GM12864 (cell line): Measurements from ENCODE around the gene AADACL3.

Source experiments
- DNase-seq: peaks from one replicate; pipeline ENCODE4 v3.0.0-alpha.2; 2011; ENCODE audit warnings: low read depth
- H3K4me3 ChIP-seq: 2 replicates; pipeline ENCODE4 v1.5.1; 2011; ENCODE audit warnings: mild to moderate bottlenecking, low read depth, low read length, control low read depth
- TF ChIP-seq, protein P1 (sequence below): IDR thresholded peaks from 2 replicates; pipeline ENCODE4 v1.5.1; 2011; ENCODE audit warnings: low read depth, mild to moderate bottlenecking, moderate library complexity, low read length, control low read depth, inconsistent platforms; ENCODE audit errors: missing control alignments

AADACL3 gene

DNA sequence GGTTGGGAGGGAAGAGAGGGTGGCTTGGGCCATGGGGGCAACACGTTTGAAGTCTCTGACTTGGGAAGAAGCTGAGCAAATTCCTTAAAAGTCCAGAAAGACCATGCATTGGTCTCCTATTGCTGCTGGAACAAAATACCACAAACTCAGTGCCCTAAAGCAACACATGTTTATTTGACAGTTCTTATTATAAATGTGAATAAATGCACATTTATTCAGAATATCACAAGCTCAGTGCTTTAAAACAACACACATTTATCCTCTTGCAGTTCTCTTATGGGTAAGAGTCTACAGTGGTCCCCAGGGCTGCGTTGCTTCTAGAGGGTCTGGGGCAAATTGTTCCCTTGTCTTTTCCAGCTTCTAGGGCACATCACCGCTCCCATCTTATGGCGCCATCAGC is 47.6 kb downstream of the AADACL3 start:
- DNase-seq: no peak
- H3K4me3 ChIP-seq: no peak overlapping the region
- TF ChIP-seq, protein P1, sequence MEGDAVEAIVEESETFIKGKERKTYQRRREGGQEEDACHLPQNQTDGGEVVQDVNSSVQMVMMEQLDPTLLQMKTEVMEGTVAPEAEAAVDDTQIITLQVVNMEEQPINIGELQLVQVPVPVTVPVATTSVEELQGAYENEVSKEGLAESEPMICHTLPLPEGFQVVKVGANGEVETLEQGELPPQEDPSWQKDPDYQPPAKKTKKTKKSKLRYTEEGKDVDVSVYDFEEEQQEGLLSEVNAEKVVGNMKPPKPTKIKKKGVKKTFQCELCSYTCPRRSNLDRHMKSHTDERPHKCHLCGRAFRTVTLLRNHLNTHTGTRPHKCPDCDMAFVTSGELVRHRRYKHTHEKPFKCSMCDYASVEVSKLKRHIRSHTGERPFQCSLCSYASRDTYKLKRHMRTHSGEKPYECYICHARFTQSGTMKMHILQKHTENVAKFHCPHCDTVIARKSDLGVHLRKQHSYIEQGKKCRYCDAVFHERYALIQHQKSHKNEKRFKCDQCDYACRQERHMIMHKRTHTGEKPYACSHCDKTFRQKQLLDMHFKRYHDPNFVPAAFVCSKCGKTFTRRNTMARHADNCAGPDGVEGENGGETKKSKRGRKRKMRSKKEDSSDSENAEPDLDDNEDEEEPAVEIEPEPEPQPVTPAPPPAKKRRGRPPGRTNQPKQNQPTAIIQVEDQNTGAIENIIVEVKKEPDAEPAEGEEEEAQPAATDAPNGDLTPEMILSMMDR: no peak

DNA sequence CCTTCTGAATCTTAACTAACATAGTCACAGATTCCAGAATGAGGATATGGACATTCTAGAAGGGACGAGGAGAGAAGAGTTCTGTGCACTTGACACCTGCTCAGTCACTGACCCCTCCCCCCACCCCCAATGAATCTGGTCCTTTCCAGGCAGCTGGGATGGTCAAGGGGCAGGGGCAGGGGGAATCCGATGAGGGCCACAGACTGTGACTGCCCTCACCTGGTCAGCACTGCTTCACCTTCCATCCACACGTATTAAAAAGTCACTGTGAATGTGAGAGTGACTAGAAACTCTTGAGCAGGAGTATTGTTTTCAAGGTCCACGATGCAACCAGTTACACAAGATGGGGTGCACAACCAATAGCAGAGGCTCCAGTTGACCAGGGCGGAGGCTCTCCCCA is 48.1 kb downstream of the AADACL3 start:
- TF ChIP-seq, protein P1: no peak
- no peak for DNase-seq
- no peak overlapping the region for H3K4me3 ChIP-seq

DNA sequence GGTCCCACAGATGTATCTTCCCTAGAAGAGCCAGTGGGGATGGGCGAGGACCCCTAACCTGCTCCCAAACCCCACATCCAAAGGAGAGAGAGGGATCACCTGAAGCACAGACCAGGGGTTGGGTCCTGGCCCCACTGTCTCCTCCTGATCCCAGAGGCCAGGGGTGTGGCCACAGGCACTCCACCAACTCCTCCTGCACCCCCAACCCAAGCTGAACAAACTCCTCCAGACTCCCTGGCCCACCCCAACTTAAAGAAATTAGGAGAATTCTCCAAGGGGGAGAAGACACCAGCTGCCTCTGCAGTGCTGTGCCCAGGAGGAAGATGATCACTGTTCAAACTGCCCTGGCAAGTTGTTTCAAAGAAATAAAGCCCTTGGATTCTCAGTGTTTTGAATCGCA is 53.1 kb downstream of the AADACL3 start:
- TF ChIP-seq, protein P1: no peak
- H3K4me3 ChIP-seq: no peak overlapping the region
- DNase-seq: no peak

DNA sequence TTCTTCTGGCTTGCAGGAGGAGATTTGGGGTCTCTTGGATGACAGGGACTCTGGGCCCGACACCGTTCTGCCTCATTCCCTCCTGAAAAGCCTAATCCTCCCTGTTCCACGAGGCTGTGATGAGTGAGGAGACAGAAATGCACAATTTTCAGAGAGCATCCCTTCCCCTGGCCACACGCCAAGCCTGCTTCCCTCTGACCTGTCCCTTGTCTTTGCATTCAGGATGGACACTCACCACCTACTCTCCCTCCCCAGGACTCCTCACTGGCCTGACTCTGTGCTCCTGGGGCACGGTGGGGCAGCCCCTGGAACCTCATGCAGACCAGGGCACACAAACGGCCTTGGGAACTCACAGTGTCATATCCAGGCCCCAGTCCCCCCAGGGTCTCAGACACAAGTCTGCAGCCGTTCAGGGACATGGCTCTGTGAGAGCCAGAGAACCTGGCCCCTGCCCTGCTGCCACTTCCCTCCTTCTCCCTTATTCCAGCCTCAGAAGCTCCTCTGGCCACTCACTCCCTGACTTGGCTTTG is 54.1 kb downstream of the AADACL3 start:
- DNase-seq: no peak
- TF ChIP-seq, protein P1: no peak
- H3K4me3 ChIP-seq: no peak overlapping the region

DNA sequence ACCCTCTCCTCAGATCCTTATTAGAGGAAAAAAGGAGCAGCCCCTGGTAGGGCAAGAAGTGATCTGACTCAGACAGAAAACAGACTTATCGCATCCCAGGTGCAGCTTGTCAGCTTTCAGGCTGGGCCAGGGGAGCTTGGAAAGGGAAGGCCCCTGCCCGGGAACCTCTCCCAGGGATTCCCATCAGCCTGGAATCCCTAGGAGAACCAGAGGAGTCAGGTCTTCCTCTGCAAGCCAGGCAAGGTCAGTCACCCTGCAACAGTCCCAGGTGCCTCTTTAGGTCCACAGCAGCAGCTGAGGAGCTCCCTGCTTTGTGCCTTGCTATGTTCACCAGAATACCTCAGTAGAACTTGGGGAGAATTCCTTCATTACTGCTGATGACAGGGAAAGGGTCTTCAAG is 54.7 kb downstream of the AADACL3 start:
- TF ChIP-seq, protein P1: no peak
- DNase-seq: no peak
- no peak overlapping the region for H3K4me3 ChIP-seq

DNA sequence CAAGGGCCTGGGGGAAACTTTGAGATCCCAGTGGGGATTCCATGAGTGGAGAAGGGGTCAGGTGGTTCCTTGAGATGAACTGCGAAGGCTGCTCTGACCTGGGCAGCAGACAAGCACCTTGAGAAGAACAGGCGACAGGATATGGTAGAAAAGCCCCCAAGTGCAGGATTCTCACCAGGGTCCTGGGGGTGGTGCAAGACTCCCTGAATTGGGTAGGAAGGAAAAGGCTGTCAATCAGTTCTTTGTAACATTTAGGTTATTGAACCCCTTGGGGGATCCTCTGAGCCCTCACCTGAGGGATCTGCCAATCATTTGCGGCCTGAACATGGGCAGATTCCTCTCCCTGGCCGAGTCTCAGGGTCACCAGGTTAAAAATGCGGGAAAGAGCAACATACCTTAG is 55.3 kb downstream of the AADACL3 start:
- no peak for DNase-seq
- no peak overlapping the region for H3K4me3 ChIP-seq
- TF ChIP-seq, protein P1: no peak

DNA sequence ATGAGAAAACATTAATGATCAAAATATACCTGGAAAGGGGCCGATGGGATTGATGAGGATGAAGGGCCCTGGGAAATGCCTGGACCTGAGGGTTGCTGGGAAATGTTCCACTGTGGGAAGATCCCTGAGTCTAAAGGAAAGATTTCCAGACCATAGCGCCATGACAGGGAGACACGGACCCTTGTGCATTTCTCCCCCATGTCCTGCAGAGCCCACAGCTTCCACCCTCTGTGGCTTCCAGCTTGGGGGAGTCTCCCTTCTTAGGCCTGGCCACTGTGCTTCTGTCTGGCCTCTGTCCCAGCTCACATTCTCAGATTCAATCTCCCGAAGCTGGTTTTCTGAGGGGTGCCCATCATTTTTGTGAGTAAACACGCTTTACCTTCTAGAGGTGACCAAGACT is 56.6 kb downstream of the AADACL3 start:
- TF ChIP-seq, protein P1: no peak
- no peak overlapping the region for H3K4me3 ChIP-seq

More for the DNA sequence above, 56.6 kb downstream of the AADACL3 start:
- DNase-seq: no peak
